ENCODE results near the gene SF3A1. TPM values are rescaled to one million over a fixed set of nuclear protein-coding genes. Genes with fewer than 3 reads are reported as not detected.
A peak's percentile ranks its signal among the peaks of the same experiment; 100 is the strongest.

The SF3A1 gene
- total and polyA plus RNA-seq, 9 of the 15 experiments (the other 6 are each of a cell fraction or from before 2014, with no cell fraction given), result 6.7 to 228 (median 13.0) TPM

DNA sequence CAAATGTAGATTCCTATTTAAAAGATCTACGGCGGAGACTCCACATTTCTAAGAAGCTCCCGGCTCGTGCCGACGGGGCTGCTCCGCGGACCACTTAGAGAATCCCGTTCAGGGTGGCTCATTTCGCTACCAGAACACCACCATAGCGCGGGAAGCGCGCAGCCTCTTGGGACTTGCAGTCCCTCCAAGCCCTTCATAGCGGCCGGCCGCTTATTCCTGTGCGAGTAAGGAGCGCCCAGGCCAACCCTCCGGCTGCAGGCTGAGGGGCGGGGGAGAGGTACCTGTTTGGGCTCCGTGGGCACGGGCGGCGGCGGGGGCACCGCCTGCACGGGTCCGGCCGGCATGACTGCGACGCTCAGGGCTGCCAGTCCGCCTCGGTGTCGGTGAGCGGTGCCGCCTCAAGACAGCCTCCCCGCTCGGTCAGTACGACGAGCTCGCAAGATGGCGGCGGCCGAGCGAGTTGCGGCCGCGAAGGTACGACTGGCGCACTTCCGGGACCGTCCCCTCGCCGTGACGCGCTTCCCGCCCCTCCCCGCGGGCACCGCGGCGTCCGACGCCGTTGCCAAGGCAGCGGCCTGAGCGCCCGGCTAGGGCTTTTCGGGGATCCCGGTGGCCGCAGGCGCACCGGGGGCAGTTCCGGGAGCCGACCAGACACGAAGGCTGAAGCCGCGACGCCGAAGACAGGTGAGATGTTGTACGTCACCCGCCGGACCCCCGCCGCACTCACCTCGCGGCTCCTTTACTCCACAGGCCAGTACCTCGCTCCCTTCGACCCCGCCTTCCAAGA is at the start of gene SF3A1, which contains the start of gene CCDC157 (continued):
- peak; percentile 93 for TF ChIP-seq RFX1 (IDR thresholded peaks at IDR 0.05)
- TF ChIP-seq CBFA2T2 (conservative IDR thresholded peaks at IDR 0.05), result no peak
- no peak for TF ChIP-seq CHD7 (IDR thresholded peaks at IDR 0.05; ENCODE audit: low read depth, low read length)
- TF ChIP-seq, protein P1, sequence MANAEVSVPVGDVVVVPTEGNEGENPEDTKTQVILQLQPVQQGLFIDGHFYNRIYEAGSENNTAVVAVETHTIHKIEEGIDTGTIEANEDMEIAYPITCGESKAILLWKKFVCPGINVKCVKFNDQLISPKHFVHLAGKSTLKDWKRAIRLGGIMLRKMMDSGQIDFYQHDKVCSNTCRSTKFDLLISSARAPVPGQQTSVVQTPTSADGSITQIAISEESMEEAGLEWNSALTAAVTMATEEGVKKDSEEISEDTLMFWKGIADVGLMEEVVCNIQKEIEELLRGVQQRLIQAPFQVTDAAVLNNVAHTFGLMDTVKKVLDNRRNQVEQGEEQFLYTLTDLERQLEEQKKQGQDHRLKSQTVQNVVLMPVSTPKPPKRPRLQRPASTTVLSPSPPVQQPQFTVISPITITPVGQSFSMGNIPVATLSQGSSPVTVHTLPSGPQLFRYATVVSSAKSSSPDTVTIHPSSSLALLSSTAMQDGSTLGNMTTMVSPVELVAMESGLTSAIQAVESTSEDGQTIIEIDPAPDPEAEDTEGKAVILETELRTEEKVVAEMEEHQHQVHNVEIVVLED (CRISPR knock-in tag; IDR thresholded peaks at IDR 0.05), result peak; percentile 74
- TF ChIP-seq ZNF584 (CRISPR knock-in tag; IDR thresholded peaks at IDR 0.05; ENCODE audit: low read depth), result no peak
- TF ChIP-seq, protein P2, sequence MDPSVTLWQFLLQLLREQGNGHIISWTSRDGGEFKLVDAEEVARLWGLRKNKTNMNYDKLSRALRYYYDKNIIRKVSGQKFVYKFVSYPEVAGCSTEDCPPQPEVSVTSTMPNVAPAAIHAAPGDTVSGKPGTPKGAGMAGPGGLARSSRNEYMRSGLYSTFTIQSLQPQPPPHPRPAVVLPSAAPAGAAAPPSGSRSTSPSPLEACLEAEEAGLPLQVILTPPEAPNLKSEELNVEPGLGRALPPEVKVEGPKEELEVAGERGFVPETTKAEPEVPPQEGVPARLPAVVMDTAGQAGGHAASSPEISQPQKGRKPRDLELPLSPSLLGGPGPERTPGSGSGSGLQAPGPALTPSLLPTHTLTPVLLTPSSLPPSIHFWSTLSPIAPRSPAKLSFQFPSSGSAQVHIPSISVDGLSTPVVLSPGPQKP (CRISPR knock-in tag; IDR thresholded peaks at IDR 0.05), result no peak
- TF ChIP-seq FOXA1 (IDR thresholded peaks at IDR 0.05; ENCODE audit: borderline replicate concordance), result no peak
- TF ChIP-seq MAFK (IDR thresholded peaks at IDR 0.05; ENCODE audit: low read length), result no peak
- TF ChIP-seq BCL6 (CRISPR knock-in tag; IDR thresholded peaks at IDR 0.05), result no peak
- TF ChIP-seq NFE2L1 (tag; IDR thresholded peaks at IDR 0.05; ENCODE audit: borderline replicate concordance, low read depth), result no peak
- TF ChIP-seq MCM2 (IDR thresholded peaks at IDR 0.05; ENCODE audit: low read depth), result no peak

Measured in K562 (cell line).